ENCODE measurements around the gene KCNRG.
"Not testable (repeated sequence)": the region's sequence is repeated elsewhere in the genome, so short reads cannot be mapped to it uniquely, and the experiment has no call there.

Gene KCNRG

GRCh38 chr13:50012396-50013169, 2.7 kb upstream of the KCNRG start:
- no peak for DNase-seq

- DNase-seq: no peak
Measured at GRCh38 chr13:50014386-50014785, 858 bp upstream of the KCNRG start.

DNA sequence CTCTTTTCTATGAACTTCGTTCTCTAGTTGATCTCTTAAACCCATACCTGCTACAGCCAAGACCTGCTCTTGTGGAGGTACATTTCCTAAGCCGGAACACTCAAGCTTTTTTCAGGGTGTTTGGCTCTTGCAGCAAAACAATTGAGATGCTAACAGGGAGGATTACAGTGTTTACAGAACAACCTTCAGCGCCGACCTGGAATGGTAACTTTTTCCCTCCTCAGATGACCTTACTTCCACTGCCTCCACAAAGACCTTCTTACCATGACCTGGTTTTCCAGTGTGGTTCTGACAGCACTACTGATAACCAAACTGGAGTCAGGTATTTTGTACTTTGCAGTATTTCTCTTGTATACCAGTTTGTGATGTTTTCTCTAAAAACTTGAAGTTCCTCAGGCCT, 506 bp downstream of the KCNRG start:
- no peak for DNase-seq

- no peak for DNase-seq
Measured at GRCh38 chr13:50016444-50016843, 1.2 kb downstream of the KCNRG start.

DNA sequence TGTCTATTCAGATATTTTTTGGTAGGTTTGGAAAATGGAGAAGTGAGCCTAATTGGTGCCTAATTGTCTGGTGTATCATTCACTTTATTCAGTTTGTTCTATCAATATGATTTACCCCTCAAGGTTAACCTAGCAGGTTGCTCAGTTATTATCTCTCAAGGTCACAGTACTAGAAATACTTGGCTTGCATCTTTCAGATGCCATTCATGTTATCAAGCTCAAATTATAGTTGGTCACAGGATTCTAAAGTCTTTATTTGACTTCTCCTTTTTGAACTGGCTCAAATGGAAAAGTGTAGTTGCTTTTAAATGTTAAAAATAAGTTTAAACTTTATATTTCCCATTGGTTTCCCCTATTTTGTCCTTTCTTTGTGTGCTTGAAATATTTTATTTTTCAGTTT, 2.6 kb downstream of the KCNRG start:
- DNase-seq: no peak

DNA sequence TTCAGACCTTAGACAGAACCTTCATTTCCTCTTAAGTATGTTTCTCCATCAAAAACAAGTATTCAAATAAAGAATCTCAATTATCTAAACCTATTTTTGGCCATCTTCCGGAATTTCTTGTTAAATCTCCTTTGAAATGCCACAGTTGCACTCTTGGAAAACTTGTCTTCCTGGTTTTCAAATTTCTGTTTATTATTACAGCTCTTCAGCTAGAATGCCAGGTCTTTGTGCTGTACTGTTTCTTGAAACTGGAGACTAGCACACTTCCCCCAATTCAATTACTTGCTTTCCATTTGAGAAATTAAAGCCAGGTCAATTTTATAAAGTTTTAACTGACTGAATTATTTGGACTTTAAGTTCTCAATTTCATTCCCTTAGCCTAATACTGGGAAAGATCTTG, 10.2 kb downstream of the KCNRG start:
- no peak for DNase-seq

GRCh38 chr13:50026788-50027473, 11.7 kb downstream of the KCNRG start:
- no peak for DNase-seq

- no peak for DNase-seq
Measured at GRCh38 chr13:50030315-50030714, 15.1 kb downstream of the KCNRG start.

- no peak for DNase-seq
Measured at GRCh38 chr13:50033725-50034124, 18.5 kb downstream of the KCNRG start.

DNA sequence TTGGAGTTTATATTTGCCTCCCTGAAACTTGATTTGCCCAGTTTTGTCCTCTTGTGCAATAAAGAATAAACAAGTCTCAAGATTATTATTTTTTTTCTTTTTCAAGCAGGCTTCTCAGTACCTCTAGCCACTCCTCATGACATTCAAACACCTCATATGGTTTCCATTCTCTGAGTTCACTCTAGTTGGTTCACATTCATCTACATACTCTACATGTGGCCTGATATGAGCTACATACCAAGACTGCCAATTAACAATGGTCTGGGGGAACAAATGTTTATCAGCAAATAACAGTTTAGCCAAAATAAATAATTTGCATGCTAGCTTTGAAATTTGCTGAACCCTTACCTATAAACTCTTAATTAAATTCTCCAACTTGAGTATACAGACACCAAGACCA, 22.5 kb downstream of the KCNRG start:
- DNase-seq: no peak

DNA sequence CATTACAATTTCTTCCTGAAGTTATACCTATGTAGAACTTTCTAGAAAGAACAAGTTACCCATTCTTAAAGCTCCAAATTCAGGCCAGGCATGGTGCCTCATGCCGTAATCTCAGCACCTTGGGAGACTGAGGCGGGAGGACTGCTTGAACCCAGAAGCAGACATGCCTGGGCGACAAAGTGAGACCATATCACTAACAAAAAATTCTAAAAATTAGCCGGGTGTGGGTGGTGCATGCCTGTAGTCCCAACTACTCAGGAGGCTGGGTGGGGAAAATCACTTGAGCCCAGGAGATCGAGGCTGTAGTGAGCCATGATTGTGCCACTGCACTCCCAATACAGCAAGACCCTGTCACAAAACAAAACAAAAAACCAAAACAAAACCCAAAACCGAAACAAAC, 23.0 kb downstream of the KCNRG start:
- no peak for DNase-seq

DNA sequence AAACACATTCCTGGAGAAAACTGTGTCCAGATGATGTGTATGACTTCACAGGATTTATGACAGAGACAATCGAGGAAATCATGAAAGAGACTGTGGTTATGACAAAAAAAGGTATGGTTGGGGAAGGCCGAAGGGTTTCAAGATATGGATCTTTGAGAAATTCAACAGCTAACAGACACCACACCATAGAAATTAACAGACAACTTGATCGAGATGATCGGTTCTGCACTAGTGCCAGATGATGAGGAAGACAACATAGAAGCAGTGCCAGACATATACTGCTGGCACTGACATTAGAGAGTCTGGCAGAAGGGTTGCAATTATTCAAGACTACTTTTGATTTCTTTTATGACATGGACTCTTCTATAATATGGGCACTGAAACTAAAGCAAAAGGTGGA, 37.2 kb downstream of the KCNRG start:
- DNase-seq: no peak

DNA sequence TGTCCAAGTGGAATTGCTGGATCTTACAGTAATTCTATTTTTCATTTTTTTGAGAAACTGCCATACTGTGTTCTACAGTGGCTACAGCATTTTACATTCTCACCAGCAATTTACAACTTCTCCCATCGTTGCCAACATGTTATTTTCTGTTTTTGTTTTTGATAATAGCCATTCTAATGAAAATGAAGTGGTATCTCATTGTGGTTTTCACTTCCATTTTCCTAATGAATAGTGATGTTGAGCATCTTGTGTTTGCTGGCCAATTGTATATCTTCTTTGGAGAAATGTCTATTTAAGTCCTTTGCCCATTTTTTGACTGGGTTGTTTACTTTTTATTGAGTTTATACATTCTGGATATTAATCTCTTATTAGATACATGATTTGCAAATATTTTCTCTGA, 38.6 kb downstream of the KCNRG start:
- DNase-seq: no peak

- no peak for DNase-seq
Measured at GRCh38 chr13:50055454-50055853, 40.2 kb downstream of the KCNRG start.

DNA sequence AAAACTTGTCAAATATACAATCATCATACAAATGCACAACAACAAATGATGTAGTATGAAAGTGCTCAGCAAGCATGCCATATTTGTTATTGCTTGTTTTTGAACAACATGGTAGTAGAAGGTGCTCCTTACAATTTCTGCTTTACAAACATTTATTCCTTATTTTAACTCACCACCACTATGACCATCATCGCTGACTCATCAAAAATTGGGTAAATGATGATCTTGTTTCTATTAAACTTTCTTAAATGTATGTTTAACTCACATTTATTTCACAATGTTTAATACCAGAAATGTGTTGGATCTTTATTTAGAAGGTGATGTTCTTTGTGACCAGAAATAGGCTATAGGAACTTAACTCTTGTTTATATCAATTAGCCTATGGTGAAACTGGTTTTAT, 45.5 kb downstream of the KCNRG start:
- DNase-seq: no peak

DNA sequence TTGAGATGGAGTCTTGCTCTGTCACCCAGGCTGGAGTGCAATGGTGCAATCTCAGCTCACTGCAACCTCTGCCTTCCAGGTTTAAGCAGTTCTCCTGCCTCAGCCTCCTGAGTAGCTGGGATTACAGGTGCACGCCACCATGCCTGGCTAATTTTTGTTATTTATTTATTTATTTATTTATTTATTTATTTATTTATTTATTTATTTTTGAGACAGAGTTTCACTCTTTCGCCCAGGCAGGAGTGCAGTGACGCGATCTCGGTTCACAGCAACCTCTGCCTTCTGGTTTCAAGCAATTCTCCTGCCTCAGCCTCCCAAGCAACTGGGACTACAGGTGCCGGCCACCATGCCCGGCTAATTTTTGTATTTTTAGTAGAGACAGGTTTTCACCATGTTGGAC, 47.1 kb downstream of the KCNRG start:
- not testable (repeated sequence) for DNase-seq

GRCh38 chr13:50065712-50066111, 50.5 kb downstream of the KCNRG start:
- no peak for DNase-seq

DNA sequence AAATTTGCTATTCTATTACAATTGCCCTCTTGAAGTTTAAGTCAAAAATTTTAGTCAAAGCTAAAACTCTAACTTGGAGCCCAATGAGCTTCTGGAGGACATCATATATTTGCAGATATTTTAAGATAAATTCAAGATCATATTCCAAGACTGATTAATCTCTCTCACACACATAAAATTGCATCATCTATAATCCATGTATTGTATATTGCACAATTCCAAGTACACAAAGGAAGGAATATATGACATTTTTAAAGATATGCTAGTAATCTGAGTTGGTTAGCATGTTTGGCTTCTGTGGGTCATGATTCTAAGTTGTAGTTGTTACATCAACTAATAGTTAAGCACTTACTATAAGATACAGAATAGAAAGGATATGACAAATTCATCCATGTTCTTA, 53.3 kb downstream of the KCNRG start:
- no peak for DNase-seq

DNA sequence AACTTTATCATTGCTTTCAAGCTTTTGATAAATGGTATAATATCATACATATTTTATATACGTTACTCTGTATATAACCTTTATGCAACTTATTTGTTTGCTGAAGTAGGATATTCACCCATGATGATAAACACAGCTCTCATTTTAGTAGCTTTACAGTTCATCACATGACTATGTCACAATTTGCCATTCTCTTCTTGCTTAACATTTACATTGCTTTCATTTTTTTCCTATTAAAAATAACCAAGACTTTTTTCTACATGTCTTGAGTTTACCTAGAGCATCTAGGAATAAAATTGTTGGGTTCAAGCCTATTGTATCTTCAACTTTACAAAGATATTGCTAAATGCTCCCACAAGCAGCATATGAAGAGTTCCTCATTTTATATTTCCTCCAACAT, 54.0 kb downstream of the KCNRG start:
- DNase-seq: no peak

- no peak for DNase-seq
Measured at GRCh38 chr13:50070186-50070585, 54.9 kb downstream of the KCNRG start.

Data from NCI-H748 treated with DMSO at 0.1 percent for 48 hours (cell line).